Breast epithelium (tissue), 3 donors: ENCODE results near the gene ACACB.

ENCODE experiments used
- POLR2A ChIP-seq: fragments of 450-650 bp; IDR thresholded peaks from one replicate; pipeline ENCODE4 v1.6.1; 2016; ENCODE audit warnings: antibody characterized with exemption, mild to moderate bottlenecking, moderate library complexity
- TF ChIP-seq, protein P1 (sequence below), 3 donors: fragments of 450-650 bp; IDR thresholded peaks; one replicate each; pipeline ENCODE4 v1.5.1; 2016 to 2017; ENCODE audit warnings: antibody characterized with exemption in 3 of 3, mild to moderate bottlenecking in 3 of 3, moderate library complexity in 3 of 3

DNA sequence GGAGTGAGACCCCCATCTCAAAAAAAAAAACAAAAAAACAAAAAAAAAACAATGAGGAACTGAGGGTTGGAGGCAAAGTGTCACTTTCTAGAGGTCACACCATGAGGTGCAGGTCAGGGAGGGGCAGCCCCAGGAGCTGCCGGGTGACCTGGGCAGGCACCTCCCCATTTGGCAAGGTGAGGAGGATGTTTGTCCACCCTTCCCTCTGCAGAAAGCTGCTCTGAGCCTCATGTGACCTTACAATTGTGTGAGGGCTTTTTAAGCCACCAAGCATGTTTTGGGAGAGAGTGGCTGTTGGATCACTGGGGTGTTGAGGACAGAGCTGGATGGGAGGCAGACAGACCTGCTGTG is 143.1 kb downstream of the ACACB start:
- TF ChIP-seq, protein P1, sequence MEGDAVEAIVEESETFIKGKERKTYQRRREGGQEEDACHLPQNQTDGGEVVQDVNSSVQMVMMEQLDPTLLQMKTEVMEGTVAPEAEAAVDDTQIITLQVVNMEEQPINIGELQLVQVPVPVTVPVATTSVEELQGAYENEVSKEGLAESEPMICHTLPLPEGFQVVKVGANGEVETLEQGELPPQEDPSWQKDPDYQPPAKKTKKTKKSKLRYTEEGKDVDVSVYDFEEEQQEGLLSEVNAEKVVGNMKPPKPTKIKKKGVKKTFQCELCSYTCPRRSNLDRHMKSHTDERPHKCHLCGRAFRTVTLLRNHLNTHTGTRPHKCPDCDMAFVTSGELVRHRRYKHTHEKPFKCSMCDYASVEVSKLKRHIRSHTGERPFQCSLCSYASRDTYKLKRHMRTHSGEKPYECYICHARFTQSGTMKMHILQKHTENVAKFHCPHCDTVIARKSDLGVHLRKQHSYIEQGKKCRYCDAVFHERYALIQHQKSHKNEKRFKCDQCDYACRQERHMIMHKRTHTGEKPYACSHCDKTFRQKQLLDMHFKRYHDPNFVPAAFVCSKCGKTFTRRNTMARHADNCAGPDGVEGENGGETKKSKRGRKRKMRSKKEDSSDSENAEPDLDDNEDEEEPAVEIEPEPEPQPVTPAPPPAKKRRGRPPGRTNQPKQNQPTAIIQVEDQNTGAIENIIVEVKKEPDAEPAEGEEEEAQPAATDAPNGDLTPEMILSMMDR (IDR thresholded peaks at IDR 0.05): no peak
- TF ChIP-seq POLR2A: no peak
